Vagina (tissue), 2 donors: Measurements from ENCODE around the gene COPS9. TPM values are rescaled to one million over a fixed set of nuclear protein-coding genes. Genes with fewer than 3 reads are reported as not detected.

Source experiments
- DNase-seq, 2 donors: peaks; one replicate each; pipeline ENCODE4 v3.0.0-alpha.2; 2017; ENCODE audit errors: extremely low spot score in 2 of 2
- H3K27ac ChIP-seq: fragments of 200-600 bp; sonication (generic); one replicate; pipeline ENCODE4 v1.5.1; 2019
- H3K27me3 ChIP-seq: fragments of 200-600 bp; sonication (generic); one replicate; pipeline ENCODE4 v1.5.1; 2019
- H3K36me3 ChIP-seq, 2 donors: fragments of 200-600 bp; sonication (generic); one replicate each; pipeline ENCODE4 v1.5.1; 2017 to 2019
- H3K4me1 ChIP-seq: fragments of 200-600 bp; sonication (generic); one replicate; pipeline ENCODE4 v1.5.1; 2019
- H3K4me3 ChIP-seq, 2 donors: fragments of 200-600 bp; sonication (generic); 1 replicate in 1 of 2; 2 replicates in 1 of 2; pipeline ENCODE4 v1.5.1; 2016 to 2019
- H3K9me3 ChIP-seq: fragments of 200-600 bp; sonication (generic); one replicate; pipeline ENCODE4 v1.5.1; 2019
- POLR2A ChIP-seq, 2 donors: fragments of 450-650 bp; IDR thresholded peaks; one replicate each; pipeline ENCODE4 v1.6.1; 2017; ENCODE audit warnings: antibody characterized with exemption in 2 of 2, mild to moderate bottlenecking in 2 of 2, moderate library complexity in 2 of 2
- POLR2AphosphoS5 ChIP-seq, 2 donors: sonication (generic); formaldehyde crosslinking; IDR thresholded peaks; one replicate each; pipeline ENCODE4 v1.9.0; 2017; ENCODE audit warnings: antibody characterized with exemption in 2 of 2, mild to moderate bottlenecking in 2 of 2, low read depth in 1 of 2; ENCODE audit not compliant: insufficient read depth in 1 of 2
- intact Hi-C: fragments of 100-400 bp; cut with DNase I; formaldehyde crosslinking; loops from one replicate; pipeline ENCODE4 v1.15.1; 2023
- total RNA-seq: library from RNA; depleted of rRNA; stranded (reverse); fragments of >200 nt; gene quantifications from one replicate; pipeline ENCODE4 v1.2.3, GENCODE V29; 2016
- TF ChIP-seq, protein P1 (sequence below), 3 experiments: fragments of 450-650 bp in 2 of 3; fragments of 200-600 bp in 1 of 3; sonication (generic) in 1 of 3; IDR thresholded peaks; one replicate each; pipeline ENCODE4 v1.5.1; 2017 to 2019; ENCODE audit warnings: antibody characterized with exemption in 3 of 3, mild to moderate bottlenecking in 2 of 3, moderate library complexity in 2 of 3

The COPS9 gene
- total RNA-seq, 1 donor from 2014 or later: 170 TPM

DNA sequence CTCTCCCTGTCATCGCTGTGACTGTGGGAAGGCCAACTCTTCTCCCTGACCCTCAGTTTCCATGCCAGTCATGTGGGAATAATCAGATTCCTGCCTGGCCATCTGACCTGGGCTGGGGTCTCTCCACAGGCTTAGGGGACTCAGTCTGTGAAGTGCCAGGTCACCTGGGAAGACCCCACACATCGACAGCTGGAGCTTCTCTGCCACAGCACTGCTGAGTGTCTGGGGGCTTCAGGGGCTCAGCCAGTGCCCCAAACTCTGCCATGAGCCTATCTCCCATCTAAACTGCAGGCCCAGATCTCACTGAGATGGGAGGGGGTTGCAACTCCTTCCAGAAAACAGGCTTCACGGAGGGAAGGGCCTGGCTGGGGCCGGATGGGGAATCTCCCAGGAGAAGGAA lies 46.4 kb upstream of the COPS9 start:
- intact Hi-C loops: no loop called here
- no peaks in the 10 kb centered on the region for H3K9me3 ChIP-seq
- no peaks in the 10 kb centered on the region for H3K36me3 ChIP-seq
- no peaks in the 10 kb centered on the region for H3K27me3 ChIP-seq
- no peak for DNase-seq
- H3K4me1 ChIP-seq: no peaks in the 10 kb centered on the region
- TF ChIP-seq POLR2A (IDR thresholded peaks at IDR 0.05) (no peak), POLR2AphosphoS5 (IDR thresholded peaks at IDR 0.05; ENCODE audit: insufficient read depth in 1 of 2, low read depth in 1 of 2) (no peak)
- TF ChIP-seq, protein P1, sequence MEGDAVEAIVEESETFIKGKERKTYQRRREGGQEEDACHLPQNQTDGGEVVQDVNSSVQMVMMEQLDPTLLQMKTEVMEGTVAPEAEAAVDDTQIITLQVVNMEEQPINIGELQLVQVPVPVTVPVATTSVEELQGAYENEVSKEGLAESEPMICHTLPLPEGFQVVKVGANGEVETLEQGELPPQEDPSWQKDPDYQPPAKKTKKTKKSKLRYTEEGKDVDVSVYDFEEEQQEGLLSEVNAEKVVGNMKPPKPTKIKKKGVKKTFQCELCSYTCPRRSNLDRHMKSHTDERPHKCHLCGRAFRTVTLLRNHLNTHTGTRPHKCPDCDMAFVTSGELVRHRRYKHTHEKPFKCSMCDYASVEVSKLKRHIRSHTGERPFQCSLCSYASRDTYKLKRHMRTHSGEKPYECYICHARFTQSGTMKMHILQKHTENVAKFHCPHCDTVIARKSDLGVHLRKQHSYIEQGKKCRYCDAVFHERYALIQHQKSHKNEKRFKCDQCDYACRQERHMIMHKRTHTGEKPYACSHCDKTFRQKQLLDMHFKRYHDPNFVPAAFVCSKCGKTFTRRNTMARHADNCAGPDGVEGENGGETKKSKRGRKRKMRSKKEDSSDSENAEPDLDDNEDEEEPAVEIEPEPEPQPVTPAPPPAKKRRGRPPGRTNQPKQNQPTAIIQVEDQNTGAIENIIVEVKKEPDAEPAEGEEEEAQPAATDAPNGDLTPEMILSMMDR (IDR thresholded peaks at IDR 0.05): no peak
- H3K4me3 ChIP-seq: no peak overlapping the region
- H3K27ac ChIP-seq: no peak overlapping the region

DNA sequence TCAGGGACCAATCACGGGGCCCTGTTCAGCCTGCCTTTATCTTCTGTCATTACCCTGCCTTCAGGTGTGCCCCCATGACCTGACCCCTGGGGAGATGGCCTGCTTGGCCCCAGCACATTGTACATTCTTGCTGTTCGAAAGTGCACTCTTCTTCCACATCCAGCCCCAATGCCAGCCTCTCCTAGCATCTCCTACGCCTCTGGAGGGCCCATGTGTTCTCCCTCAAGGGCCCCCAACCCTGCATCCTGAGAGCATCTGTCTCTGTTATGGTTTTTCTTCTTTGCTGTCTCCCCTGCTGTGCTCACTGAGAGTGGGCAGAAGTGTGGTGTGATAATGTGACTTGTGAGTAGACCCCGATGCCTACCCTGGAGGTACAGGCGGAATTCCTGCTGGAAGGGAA lies 45.9 kb upstream of the COPS9 start:
- no peak overlapping the region for H3K27ac ChIP-seq

DNA sequence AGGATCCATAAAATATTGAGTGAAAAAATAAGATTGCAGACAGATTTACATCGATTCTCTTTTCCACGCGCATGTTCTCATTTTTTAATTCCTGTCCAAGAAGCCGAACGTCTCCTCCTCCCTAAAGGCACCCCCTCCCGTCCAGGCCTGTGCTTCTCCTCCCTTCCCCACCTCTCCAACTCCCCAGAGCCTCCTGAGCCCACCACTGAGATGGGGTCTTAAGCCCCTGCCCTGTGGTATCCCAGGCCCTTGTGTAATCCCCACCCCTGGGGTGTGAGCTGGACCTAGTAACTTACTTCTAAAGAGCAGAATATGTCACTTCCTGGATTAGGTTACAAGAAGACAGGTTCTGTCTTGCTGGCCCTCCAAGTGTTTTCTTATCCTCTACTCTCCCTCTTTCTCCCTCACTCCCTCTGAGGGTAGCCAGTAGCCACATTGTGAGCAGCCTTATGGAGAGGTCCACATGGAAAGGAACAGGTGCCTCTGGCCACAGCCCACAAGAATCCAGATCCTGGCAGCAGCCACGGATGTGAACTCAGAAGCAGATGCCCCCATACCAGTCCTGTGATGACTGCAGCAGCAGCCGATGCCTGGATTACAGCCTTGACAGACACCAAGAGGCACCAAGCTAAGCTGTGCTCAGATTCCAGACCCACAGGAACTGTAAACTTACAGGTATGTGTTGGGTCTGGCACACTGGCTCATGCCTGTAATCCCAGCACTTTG lies 44.0 kb upstream of the COPS9 start:
- no peak for DNase-seq
- H3K4me3 ChIP-seq: no peak overlapping the region
- intact Hi-C loops: no loop called here
- no peaks in the 10 kb centered on the region for H3K36me3 ChIP-seq
- no peaks in the 10 kb centered on the region for H3K4me1 ChIP-seq
- H3K9me3 ChIP-seq: no peaks in the 10 kb centered on the region
- TF ChIP-seq POLR2A (IDR thresholded peaks at IDR 0.05): no peak
- TF ChIP-seq, protein P1 (IDR thresholded peaks at IDR 0.05): no peak
- TF ChIP-seq POLR2AphosphoS5 (IDR thresholded peaks at IDR 0.05; ENCODE audit: insufficient read depth in 1 of 2, low read depth in 1 of 2): no peak
- no peaks in the 10 kb centered on the region for H3K27me3 ChIP-seq
- no peak overlapping the region for H3K27ac ChIP-seq

More for the DNA sequence above, 45.9 kb upstream of the COPS9 start:
- Histone ChIP-seq H3K27me3 (no peaks in the 10 kb centered on the region), H3K4me3 (no peak overlapping the region), H3K9me3 (no peaks in the 10 kb centered on the region), H3K4me1 (no peaks in the 10 kb centered on the region), H3K36me3 (no peaks in the 10 kb centered on the region)
- intact Hi-C loops: no loop called here
- no peak for DNase-seq
- TF ChIP-seq POLR2A (IDR thresholded peaks at IDR 0.05) (no peak), POLR2AphosphoS5 (IDR thresholded peaks at IDR 0.05; ENCODE audit: insufficient read depth in 1 of 2, low read depth in 1 of 2) (no peak)
- TF ChIP-seq, protein P1 (IDR thresholded peaks at IDR 0.05): no peak

DNA sequence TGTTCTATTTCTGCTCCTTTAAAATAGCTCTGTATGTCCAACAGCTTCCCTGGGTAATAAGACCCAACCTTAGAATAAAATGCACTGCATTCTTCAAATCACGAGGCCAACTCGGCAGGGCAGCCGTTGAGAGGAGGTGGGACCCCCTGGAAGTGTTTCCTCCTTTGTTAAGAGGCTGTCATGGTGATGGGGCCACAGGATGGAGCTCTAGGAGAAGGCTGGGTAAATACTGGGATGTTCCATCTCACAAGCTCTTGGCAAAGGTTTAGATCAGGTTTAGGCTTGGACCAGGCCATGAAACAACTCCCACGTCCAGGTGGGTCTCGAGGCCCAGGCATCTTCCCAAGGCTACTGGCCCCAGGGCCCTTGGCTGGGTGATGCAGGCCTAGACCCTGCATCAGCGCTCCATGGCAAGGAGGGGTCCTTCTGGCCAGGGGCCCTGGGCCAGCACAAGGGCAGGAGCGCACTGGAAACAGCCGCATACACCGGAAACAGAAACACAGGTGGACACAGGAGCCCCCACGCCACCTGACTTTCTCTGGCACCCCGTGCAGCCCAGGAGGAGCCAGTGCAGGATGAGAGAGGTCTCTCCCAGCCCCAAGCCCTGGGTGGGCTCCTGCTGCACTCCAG lies 43.2 kb upstream of the COPS9 start:
- Histone ChIP-seq H3K27ac (no peak overlapping the region), H3K4me1 (no peaks in the 10 kb centered on the region), H3K9me3 (no peaks in the 10 kb centered on the region), H3K36me3 (no peaks in the 10 kb centered on the region), H3K4me3 (no peak overlapping the region), H3K27me3 (no peaks in the 10 kb centered on the region)
- intact Hi-C loops: no loop called here
- no peak for TF ChIP-seq POLR2A (IDR thresholded peaks at IDR 0.05)
- no peak for TF ChIP-seq POLR2AphosphoS5 (IDR thresholded peaks at IDR 0.05; ENCODE audit: insufficient read depth in 1 of 2, low read depth in 1 of 2)
- TF ChIP-seq, protein P1 (IDR thresholded peaks at IDR 0.05): no peak
- DNase-seq: no peak

DNA sequence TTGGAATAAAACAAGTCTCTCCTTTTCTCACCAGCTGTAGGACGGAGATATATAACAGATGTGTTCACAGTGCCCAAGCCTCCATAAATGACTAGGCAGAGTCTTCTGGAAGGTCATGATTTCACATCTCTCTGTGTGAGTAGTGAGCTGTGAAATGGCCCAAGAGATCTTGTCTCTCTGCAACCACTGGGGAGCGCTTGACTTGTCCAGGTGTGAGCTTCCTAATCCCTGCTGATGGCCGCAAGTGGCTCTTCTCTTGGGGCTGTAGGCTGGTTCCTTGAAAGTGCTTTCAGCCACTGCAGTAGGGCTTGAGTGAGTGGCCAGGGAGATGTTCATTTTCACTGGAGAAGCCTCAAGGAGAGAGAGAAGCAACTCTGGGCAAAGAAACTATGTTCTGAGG lies 42.5 kb upstream of the COPS9 start:
- Histone ChIP-seq H3K27me3 (no peaks in the 10 kb centered on the region), H3K4me3 (no peak overlapping the region), H3K36me3 (no peaks in the 10 kb centered on the region), H3K27ac (no peak overlapping the region), H3K4me1 (no peaks in the 10 kb centered on the region), H3K9me3 (no peaks in the 10 kb centered on the region)
- intact Hi-C loops: no loop called here
- no peak for DNase-seq
- TF ChIP-seq POLR2A (IDR thresholded peaks at IDR 0.05) (no peak), POLR2AphosphoS5 (IDR thresholded peaks at IDR 0.05; ENCODE audit: insufficient read depth in 1 of 2, low read depth in 1 of 2) (no peak)
- TF ChIP-seq, protein P1 (IDR thresholded peaks at IDR 0.05): no peak
